SK-N-SH (cell line): ENCODE data around the gene IL11. TPM values are rescaled to one million over a fixed set of nuclear protein-coding genes. Genes with fewer than 3 reads are reported as not detected.

Source experiments
- CHD2 ChIP-seq: fragments of 150-350 bp; IDR thresholded peaks from 2 replicates; pipeline ENCODE4 v1.6.1; 2018; ENCODE audit warnings: low read length; ENCODE audit not compliant: partially characterized antibody
- ELF1 ChIP-seq: IDR thresholded peaks from 2 replicates; pipeline ENCODE4 v1.4.0; 2012
- EP300 ChIP-seq, 2 experiments: IDR thresholded peaks; 2 replicates each; pipeline versions ENCODE4 v1.4.0 to v1.6.1; 2012; ENCODE audit warnings: borderline replicate concordance in 1 of 2, low read depth in 1 of 2, low read length in 1 of 2
- FOSL2 ChIP-seq: IDR thresholded peaks from 2 replicates; pipeline ENCODE4 v1.4.0; 2012; ENCODE audit warnings: low read depth, mild to moderate bottlenecking, moderate library complexity, borderline replicate concordance
- FOXM1 ChIP-seq: IDR thresholded peaks from 2 replicates; pipeline ENCODE4 v1.4.0; 2012; ENCODE audit warnings: low read depth, mild to moderate bottlenecking
- GABPA ChIP-seq: IDR thresholded peaks from 2 replicates; pipeline ENCODE4 v1.4.0; 2012; ENCODE audit warnings: low read depth, mild to moderate bottlenecking
- GATA2 ChIP-seq: sonication (generic); formaldehyde crosslinking; IDR thresholded peaks from 2 replicates; pipeline ENCODE4 v1.5.0; 2020; ENCODE audit warnings: mild to moderate bottlenecking, missing genetic modification reagents
- JUND ChIP-seq: IDR thresholded peaks from 2 replicates; pipeline ENCODE4 v1.4.0; 2012
- NRF1 ChIP-seq: IDR thresholded peaks from 2 replicates; pipeline ENCODE4 v1.6.1; 2012; ENCODE audit warnings: low read depth, mild to moderate bottlenecking, low read length
- RAD21 ChIP-seq: IDR thresholded peaks from 2 replicates; pipeline ENCODE4 v1.6.1; 2012; ENCODE audit warnings: mild to moderate bottlenecking, low read length
- RCOR1 ChIP-seq: fragments of 150-350 bp; IDR thresholded peaks from 2 replicates; pipeline ENCODE4 v1.6.1; 2017; ENCODE audit warnings: antibody characterized with exemption, low read length
- SIN3A ChIP-seq: IDR thresholded peaks from 2 replicates; pipeline ENCODE4 v1.6.1; 2012; ENCODE audit warnings: low read depth, mild to moderate bottlenecking, low read length, moderate library complexity, borderline replicate concordance
- TAF1 ChIP-seq: IDR thresholded peaks from 2 replicates; pipeline ENCODE4 v1.6.1; 2012; ENCODE audit warnings: low read depth, mild to moderate bottlenecking, low read length, moderate library complexity, borderline replicate concordance
- TCF12 ChIP-seq: IDR thresholded peaks from 2 replicates; pipeline ENCODE4 v1.4.0; 2012
- TEAD4 ChIP-seq: IDR thresholded peaks from 2 replicates; pipeline ENCODE4 v1.4.0; 2012; ENCODE audit warnings: mild to moderate bottlenecking, borderline replicate concordance; ENCODE audit not compliant: insufficient read depth
- YY1 ChIP-seq: IDR thresholded peaks from 2 replicates; pipeline ENCODE4 v1.4.0; 2012; ENCODE audit warnings: low read depth, mild to moderate bottlenecking
- polyA plus RNA-seq, 3 experiments: library from polyadenylated mRNA; depleted of rRNA; stranded (reverse); fragments of >200 nt; gene quantifications; 2 replicates each; pipeline ENCODE4 v1.2.3, GENCODE V29; 2012
- TF ChIP-seq, protein P1 (sequence below): IDR thresholded peaks from 2 replicates; pipeline ENCODE4 v1.4.0; 2012; ENCODE audit warnings: low read depth, borderline replicate concordance
- TF ChIP-seq, protein P2 (sequence below): IDR thresholded peaks from 2 replicates; pipeline ENCODE4; 2012
- TF ChIP-seq, protein P3 (sequence below): IDR thresholded peaks from 2 replicates; pipeline ENCODE4 v1.4.0; 2012; ENCODE audit warnings: low read depth, borderline replicate concordance
- TF ChIP-seq, protein P4 (sequence below): fragments of 150-350 bp; IDR thresholded peaks from 2 replicates; pipeline ENCODE4 v1.6.1; 2017; ENCODE audit warnings: antibody characterized with exemption, low read length, low read depth, borderline replicate concordance
- TF ChIP-seq, protein P5 (sequence below): fragments of 150-350 bp; IDR thresholded peaks from 2 replicates; pipeline ENCODE4 v1.6.1; 2016; ENCODE audit warnings: mild to moderate bottlenecking, low read depth, low read length

The IL11 gene
- polyA plus RNA-seq, 1 of the 3 experiments (the other 2 are of a cell fraction) = 13.2 TPM

DNA sequence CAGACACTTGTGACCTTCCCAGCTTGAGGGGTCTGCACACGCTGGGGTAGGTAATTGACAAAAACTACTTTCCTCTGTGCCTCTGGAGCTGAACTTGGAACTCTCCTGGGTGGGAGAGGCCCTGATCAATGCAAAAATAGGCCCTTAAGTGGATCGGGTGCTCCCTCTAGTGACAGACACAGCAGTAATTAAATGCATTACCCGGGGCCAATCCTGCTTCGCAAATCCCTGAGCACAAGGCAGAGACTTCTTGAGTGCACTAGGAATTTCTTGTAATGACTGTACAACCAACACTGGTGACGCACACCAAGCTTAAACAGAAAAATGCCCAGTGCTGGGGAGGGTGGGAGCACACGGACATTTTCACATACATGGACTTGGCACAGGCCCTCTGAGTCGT, 47.9 kb upstream of the IL11 start (continued):
- TF ChIP-seq, protein P1, sequence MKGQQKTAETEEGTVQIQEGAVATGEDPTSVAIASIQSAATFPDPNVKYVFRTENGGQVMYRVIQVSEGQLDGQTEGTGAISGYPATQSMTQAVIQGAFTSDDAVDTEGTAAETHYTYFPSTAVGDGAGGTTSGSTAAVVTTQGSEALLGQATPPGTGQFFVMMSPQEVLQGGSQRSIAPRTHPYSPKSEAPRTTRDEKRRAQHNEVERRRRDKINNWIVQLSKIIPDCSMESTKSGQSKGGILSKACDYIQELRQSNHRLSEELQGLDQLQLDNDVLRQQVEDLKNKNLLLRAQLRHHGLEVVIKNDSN = no peak
- no peak for TF ChIP-seq FOXM1
- no peak for TF ChIP-seq YY1
- TF ChIP-seq GATA2 (CRISPR knock-in tag) = no peak
- peak; percentile 93 for TF ChIP-seq RAD21
- TF ChIP-seq, protein P2, sequence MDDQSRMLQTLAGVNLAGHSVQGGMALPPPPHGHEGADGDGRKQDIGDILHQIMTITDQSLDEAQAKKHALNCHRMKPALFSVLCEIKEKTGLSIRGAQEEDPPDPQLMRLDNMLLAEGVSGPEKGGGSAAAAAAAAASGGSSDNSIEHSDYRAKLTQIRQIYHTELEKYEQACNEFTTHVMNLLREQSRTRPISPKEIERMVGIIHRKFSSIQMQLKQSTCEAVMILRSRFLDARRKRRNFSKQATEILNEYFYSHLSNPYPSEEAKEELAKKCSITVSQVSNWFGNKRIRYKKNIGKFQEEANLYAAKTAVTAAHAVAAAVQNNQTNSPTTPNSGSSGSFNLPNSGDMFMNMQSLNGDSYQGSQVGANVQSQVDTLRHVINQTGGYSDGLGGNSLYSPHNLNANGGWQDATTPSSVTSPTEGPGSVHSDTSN = no peak
- TF ChIP-seq NRF1 = no peak
- no peak for TF ChIP-seq EP300 (IDR thresholded peaks at IDR 0.05; ENCODE audit: borderline replicate concordance in 1 of 2, low read depth in 1 of 2, low read length in 1 of 2)
- TF ChIP-seq ELF1 = no peak
- TF ChIP-seq SIN3A = no peak
- no peak for TF ChIP-seq TAF1
- TF ChIP-seq TEAD4 = no peak
- 0 out of 2 replicates have a peak, but pooled peaks have one; percentile 35 for TF ChIP-seq RCOR1
- TF ChIP-seq FOSL2 = peak; percentile 26; the same call in 1 of the 2 replicates
- no peak for TF ChIP-seq CHD2
- TF ChIP-seq, protein P3, sequence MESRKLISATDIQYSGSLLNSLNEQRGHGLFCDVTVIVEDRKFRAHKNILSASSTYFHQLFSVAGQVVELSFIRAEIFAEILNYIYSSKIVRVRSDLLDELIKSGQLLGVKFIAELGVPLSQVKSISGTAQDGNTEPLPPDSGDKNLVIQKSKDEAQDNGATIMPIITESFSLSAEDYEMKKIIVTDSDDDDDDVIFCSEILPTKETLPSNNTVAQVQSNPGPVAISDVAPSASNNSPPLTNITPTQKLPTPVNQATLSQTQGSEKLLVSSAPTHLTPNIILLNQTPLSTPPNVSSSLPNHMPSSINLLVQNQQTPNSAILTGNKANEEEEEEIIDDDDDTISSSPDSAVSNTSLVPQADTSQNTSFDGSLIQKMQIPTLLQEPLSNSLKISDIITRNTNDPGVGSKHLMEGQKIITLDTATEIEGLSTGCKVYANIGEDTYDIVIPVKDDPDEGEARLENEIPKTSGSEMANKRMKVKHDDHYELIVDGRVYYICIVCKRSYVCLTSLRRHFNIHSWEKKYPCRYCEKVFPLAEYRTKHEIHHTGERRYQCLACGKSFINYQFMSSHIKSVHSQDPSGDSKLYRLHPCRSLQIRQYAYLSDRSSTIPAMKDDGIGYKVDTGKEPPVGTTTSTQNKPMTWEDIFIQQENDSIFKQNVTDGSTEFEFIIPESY = no peak
- no peak for TF ChIP-seq TCF12
- TF ChIP-seq, protein P4, sequence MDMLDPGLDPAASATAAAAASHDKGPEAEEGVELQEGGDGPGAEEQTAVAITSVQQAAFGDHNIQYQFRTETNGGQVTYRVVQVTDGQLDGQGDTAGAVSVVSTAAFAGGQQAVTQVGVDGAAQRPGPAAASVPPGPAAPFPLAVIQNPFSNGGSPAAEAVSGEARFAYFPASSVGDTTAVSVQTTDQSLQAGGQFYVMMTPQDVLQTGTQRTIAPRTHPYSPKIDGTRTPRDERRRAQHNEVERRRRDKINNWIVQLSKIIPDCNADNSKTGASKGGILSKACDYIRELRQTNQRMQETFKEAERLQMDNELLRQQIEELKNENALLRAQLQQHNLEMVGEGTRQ = no peak
- no peak for TF ChIP-seq GABPA
- TF ChIP-seq JUND = no peak
- TF ChIP-seq, protein P5, sequence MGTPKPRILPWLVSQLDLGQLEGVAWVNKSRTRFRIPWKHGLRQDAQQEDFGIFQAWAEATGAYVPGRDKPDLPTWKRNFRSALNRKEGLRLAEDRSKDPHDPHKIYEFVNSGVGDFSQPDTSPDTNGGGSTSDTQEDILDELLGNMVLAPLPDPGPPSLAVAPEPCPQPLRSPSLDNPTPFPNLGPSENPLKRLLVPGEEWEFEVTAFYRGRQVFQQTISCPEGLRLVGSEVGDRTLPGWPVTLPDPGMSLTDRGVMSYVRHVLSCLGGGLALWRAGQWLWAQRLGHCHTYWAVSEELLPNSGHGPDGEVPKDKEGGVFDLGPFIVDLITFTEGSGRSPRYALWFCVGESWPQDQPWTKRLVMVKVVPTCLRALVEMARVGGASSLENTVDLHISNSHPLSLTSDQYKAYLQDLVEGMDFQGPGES = no peak
